RWPE1 (cell line): ENCODE measurements around the gene RSF1.
A peak's percentile ranks its signal among the peaks of the same experiment; 100 is the strongest.
"Not testable (repeated sequence)": the region's sequence is repeated elsewhere in the genome, so short reads cannot be mapped to it uniquely, and the experiment has no call there.

Source experiments
- CTCF ChIA-PET: fragments of 350-600 bp; sonication (Branson Sonifier 250); formaldehyde crosslinking; extraction: SDS; loops from one replicate; lab custom pipeline; 2021; lab: Yijun Ruan, JAX
- POLR2A ChIA-PET: fragments of 400-600 bp; formaldehyde crosslinking; extraction: SDS; loops from one replicate; lab custom pipeline; 2020; ENCODE audit warnings: antibody characterized with exemption; ENCODE audit not compliant: low non-redundant PET; lab: Yijun Ruan, JAX
- DNase-seq: peaks from one replicate; pipeline ENCODE4 v3.0.0; 2012; ENCODE audit warnings: low spot score
- H3K27ac ChIP-seq: fragments of 450-650 bp; 2 replicates; pipeline ENCODE4 v1.5.1; 2017
- CTCF ChIP-seq: fragments of 450-650 bp; conservative IDR thresholded peaks from 2 replicates; pipeline ENCODE4 v1.5.1; 2017; ENCODE audit warnings: low read depth, mild to moderate bottlenecking

The RSF1 gene

GRCh38 chr11:77820565-77821348, at the start of gene RSF1, which contains the start of gene AAMDC:
Gene RSF1 (minus strand): TSS chr11:77820722. CDS start chr11:77820714, 8 bp downstream.
Gene AAMDC (plus strand): TSS chr11:77821144. CDS start chr11:77842497, 21,353 bp downstream.
- POLR2A ChIA-PET, result no interaction called here
- peak within 1 kb of the TSS; percentile 94 for H3K27ac ChIP-seq
- peak; percentile 96 for DNase-seq
- peak; percentile 77 for TF ChIP-seq CTCF
- CTCF ChIA-PET, result interaction anchor here (0.7 kb wide), 1 partner anchor 146 kb away, joined by 3 read pairs; no protein-coding TSS in a partner anchor

GRCh38 chr11:77868744-77869143, 48.2 kb upstream of the RSF1 start:
- ChIA-PET POLR2A (no interaction called here), CTCF (interaction anchor here (0.7 kb wide), 1 partner anchor 49 kb away, joined by 4 read pairs; no protein-coding TSS in a partner anchor)
- no peak for TF ChIP-seq CTCF

GRCh38 chr11:77866336-77866735, 45.8 kb upstream of the RSF1 start:
- no peak overlapping the region for H3K27ac ChIP-seq
- TF ChIP-seq CTCF, result no peak
- ChIA-PET CTCF (interaction anchor here (0.6 kb wide), 1 partner anchor 827 kb away, joined by 4 read pairs; no protein-coding TSS in a partner anchor), POLR2A (no interaction called here)
- DNase-seq, result no peak

More at GRCh38 chr11:77868744-77869143, 48.2 kb upstream of the RSF1 start:
- DNase-seq, result no peak
- H3K27ac ChIP-seq, result no peak overlapping the region

- H3K27ac ChIP-seq, result no peak overlapping the region
- POLR2A ChIA-PET, result no interaction called here
- no peak for DNase-seq
- CTCF ChIA-PET, result interaction anchor here (0.6 kb wide), 1 partner anchor 826 kb away, joined by 4 read pairs; no protein-coding TSS in a partner anchor
- no peak for TF ChIP-seq CTCF
Observed at GRCh38 chr11:77865805-77866204, 45.3 kb upstream of the RSF1 start.

GRCh38 chr11:77861444-77861843, 40.9 kb upstream of the RSF1 start:
- DNase-seq, CTCF ChIA-PET, H3K27ac ChIP-seq, POLR2A ChIA-PET: not testable (repeated sequence)

GRCh38 chr11:77857906-77858457, 37.5 kb upstream of the RSF1 start:
- H3K27ac ChIP-seq, POLR2A ChIA-PET, DNase-seq: not testable (repeated sequence)
- CTCF ChIA-PET, result interaction anchor here (0.6 kb wide), 1 partner anchor 55 kb away, joined by 5 read pairs; no protein-coding TSS in a partner anchor

GRCh38 chr11:77854838-77855237, 34.3 kb upstream of the RSF1 start:
- TF ChIP-seq CTCF, result no peak
- H3K27ac ChIP-seq, result no peak overlapping the region
- ChIA-PET CTCF (no interaction called here), POLR2A (no interaction called here)
- DNase-seq, result no peak
